Stimulated activated CD4-positive, alpha-beta T cell treated with anti-CD3 and anti-CD28 coated beads, Interleukin-4, amount 100 ng/mL, for 24 hours (primary cell): Measurements from ENCODE around the gene SAFB2.
A peak's percentile ranks its signal among the peaks of the same experiment; 100 is the strongest.

Experiments used
- DNase-seq: peaks from one replicate; pipeline ENCODE4 v3.0.0-alpha.2; 2020

Gene SAFB2

GRCh38 chr19:5605362-5605761 is 17.2 kb downstream of the SAFB2 start:
- no peak for DNase-seq

GRCh38 chr19:5603626-5604025 is 18.9 kb downstream of the SAFB2 start:
- DNase-seq: no peak

GRCh38 chr19:5600797-5601196 is 21.8 kb downstream of the SAFB2 start:
- DNase-seq: no peak

GRCh38 chr19:5595745-5596144 is 26.8 kb downstream of the SAFB2 start:
- no peak for DNase-seq

- no peak for DNase-seq
Measured at GRCh38 chr19:5595129-5595528, 27.4 kb downstream of the SAFB2 start.

GRCh38 chr19:5594521-5594950 is 28.0 kb downstream of the SAFB2 start:
- no peak for DNase-seq

- DNase-seq: no peak
Measured at GRCh38 chr19:5593343-5594255, 29.0 kb downstream of the SAFB2 start.

- no peak for DNase-seq
Measured at GRCh38 chr19:5592531-5593342, 29.8 kb downstream of the SAFB2 start.

- no peak for DNase-seq
Measured at GRCh38 chr19:5591476-5591875, 31.1 kb downstream of the SAFB2 start.

- no peak for DNase-seq
Measured at GRCh38 chr19:5590865-5591154, 31.8 kb downstream of the SAFB2 start.

GRCh38 chr19:5590151-5590864 is 32.3 kb downstream of the SAFB2 start:
- no peak for DNase-seq

GRCh38 chr19:5588906-5589676 is 33.5 kb downstream of the SAFB2 start:
- no peak for DNase-seq

GRCh38 chr19:5588441-5588840 is 34.1 kb downstream of the SAFB2 start:
- no peak for DNase-seq

GRCh38 chr19:5587661-5588060 is 34.9 kb downstream of the SAFB2 start:
- DNase-seq: no peak

GRCh38 chr19:5587071-5587455 is 35.5 kb downstream of the SAFB2 start:
- DNase-seq: no peak

GRCh38 chr19:5586300-5587070 is 36.1 kb downstream of the SAFB2 start:
- DNase-seq: no peak

- peak; percentile 42 for DNase-seq
Measured at GRCh38 chr19:5585461-5586299, 36.9 kb downstream of the SAFB2 start.

GRCh38 chr19:5580161-5580571 is 42.4 kb downstream of the SAFB2 start:
- DNase-seq: no peak

GRCh38 chr19:5579697-5580096 is 42.9 kb downstream of the SAFB2 start:
- DNase-seq: no peak

GRCh38 chr19:5579286-5579685 is 43.3 kb downstream of the SAFB2 start:
- no peak for DNase-seq
